Stomach (tissue), 9 donors: ENCODE results near the gene PTPRS. TPM values are rescaled to one million over a fixed set of nuclear protein-coding genes. Genes with fewer than 3 reads are reported as not detected.
A peak's percentile ranks its signal among the peaks of the same experiment; 100 is the strongest.

Experiments
- DNase-seq, 2 donors: peaks; one replicate each; pipeline versions ENCODE4 v3.0.0 to v3.0.0-alpha.2; 2013 to 2019
- H3K27ac ChIP-seq, 5 donors: fragments of 200-600 bp in 4 of 5; sonication (generic) in 4 of 5; one replicate each; pipeline ENCODE4 v1.5.1; 2013 to 2019; ENCODE audit warnings: mild to moderate bottlenecking in 1 of 5, moderate library complexity in 1 of 5
- H3K27me3 ChIP-seq, 3 donors: fragments of 200-600 bp; sonication (generic); one replicate each; pipeline ENCODE4 v1.5.1; 2017 to 2019; ENCODE audit warnings: mixed run types in 1 of 3
- H3K36me3 ChIP-seq, 4 donors: fragments of 200-600 bp; sonication (generic); 1 replicate in 3 of 4; 2 replicates in 1 of 4; pipeline ENCODE4 v1.5.1; 2016 to 2019
- H3K4me1 ChIP-seq, 4 donors: fragments of 200-600 bp; sonication (generic); one replicate each; pipeline ENCODE4 v1.5.1; 2016 to 2019
- H3K4me3 ChIP-seq, 4 donors: fragments of 200-600 bp; sonication (generic) in 3 of 4; one replicate each; pipeline ENCODE4 v1.5.1; 2016 to 2019; ENCODE audit warnings: mild to moderate bottlenecking in 1 of 4
- H3K9me3 ChIP-seq, 4 donors: fragments of 200-600 bp; sonication (generic); one replicate each; pipeline ENCODE4 v1.5.1; 2016 to 2019
- CTCF ChIP-seq, 7 experiments: fragments of 450-650 bp in 4 of 7; fragments of 200-600 bp in 3 of 7; sonication (generic) in 3 of 7; IDR thresholded peaks; one replicate each; pipeline ENCODE4 v1.5.1; 2016 to 2019; ENCODE audit warnings: antibody characterized with exemption in 7 of 7, control low read depth in 2 of 7, mild to moderate bottlenecking in 1 of 7
- EP300 ChIP-seq: sonication (generic); formaldehyde crosslinking; IDR thresholded peaks from one replicate; pipeline ENCODE4 v1.6.1; 2017; ENCODE audit warnings: antibody characterized with exemption
- POLR2A ChIP-seq, 4 donors: fragments of 450-650 bp; IDR thresholded peaks; one replicate each; pipeline ENCODE4 v1.6.1; 2016; ENCODE audit warnings: antibody characterized with exemption in 4 of 4, control low read depth in 2 of 4, mild to moderate bottlenecking in 1 of 4, moderate library complexity in 1 of 4
- POLR2AphosphoS5 ChIP-seq, 3 donors: sonication (generic); formaldehyde crosslinking; IDR thresholded peaks; one replicate each; pipeline ENCODE4 v1.6.1; 2016; ENCODE audit warnings: antibody characterized with exemption in 3 of 3
- WGBS, 5 donors: extraction: QIAGEN DNeasy Blood & Tissue Kit in 3 of 5; methylation state at CpG; one replicate each; pipeline versions ENCODE4 v1.1.5 to v1.1.7; 2013 to 2018; 5-methylcytosine and 5-hydroxymethylcytosine counted together
- intact Hi-C: fragments of 100-400 bp; cut with DNase I; formaldehyde crosslinking; loops from one replicate; pipeline ENCODE4 v1.15.1; 2023; ENCODE audit warnings: low total_unique reads
- polyA plus RNA-seq, 3 donors: library from polyadenylated mRNA; stranded (reverse); fragments of 200-250 nt; gene quantifications; one replicate each; pipeline ENCODE4 v1.2.3, GENCODE V29; 2013
- total RNA-seq, 5 donors: library from RNA; depleted of rRNA; stranded (reverse); fragments of >200 nt; gene quantifications; one replicate each; pipeline versions ENCODE4 v1.1.0 to v1.2.3, GENCODE V29; 2014 to 2016
- donor health status: healthy with polysubstance abuse.
- donor health status: Bipolar disorder and iron deficiency.
- donor health status: healthy.

Gene PTPRS
- total and polyA plus RNA-seq, 8 donors = 6.9 to 142 (median 57.1) TPM

- Histone ChIP-seq H3K4me1 (peaks cover 0 to 15% (median 8%) of the 10 kb centered on the region in 4 donors), H3K27ac (peak overlapping the region; percentile 71 to 87 (median 79)), H3K4me3 (no peak overlapping the region), H3K27me3 (no peaks in the 10 kb centered on the region), H3K9me3 (no peaks in the 10 kb centered on the region), H3K36me3 (no peaks in the 10 kb centered on the region)
- WGBS, 5 donors = 47 to 64% (median 51%) methylated on average over 17 of the region's 17 CpGs
- intact Hi-C loops = no loop called here
- peak in 1 of 2 donors; percentile 44 for DNase-seq
- TF ChIP-seq POLR2AphosphoS5 (IDR thresholded peaks at IDR 0.05) (no peak), CTCF (IDR thresholded peaks at IDR 0.05) (no peak), EP300 (no peak), POLR2A (IDR thresholded peaks at IDR 0.05) (no peak)
These were observed 31.0 kb downstream of the PTPRS start for GRCh38 chr19:5309438-5310204.

- H3K4me3 ChIP-seq = peak overlapping the region; percentile 22 to 36 (median 32)
- intact Hi-C loops = no loop called here
- no peaks in the 10 kb centered on the region for H3K36me3 ChIP-seq
These were observed 31.9 kb downstream of the PTPRS start for GRCh38 chr19:5308451-5309437.

GRCh38 chr19:5307655-5308054 is 33.0 kb downstream of the PTPRS start:
- no peak overlapping the region for H3K27ac ChIP-seq
- WGBS, 5 donors = 95 to 96% (median 95%) methylated on average over 19 of the region's 19 CpGs

More at GRCh38 chr19:5308451-5309437, 31.9 kb downstream of the PTPRS start:
- peak; percentile 72 to 90 for DNase-seq
- Histone ChIP-seq H3K27ac (peak overlapping the region; percentile 71 to 87 (median 79)), H3K9me3 (no peaks in the 10 kb centered on the region), H3K4me1 (peaks cover 0 to 15% (median 8%) of the 10 kb centered on the region in 4 donors), H3K27me3 (no peaks in the 10 kb centered on the region)
- TF ChIP-seq POLR2A (IDR thresholded peaks at IDR 0.05) (peak in 2 of 4 donors; percentile 87 to 89), EP300 (peak; percentile 38), POLR2AphosphoS5 (IDR thresholded peaks at IDR 0.05) (peak; percentile 71 to 99 (median 97)), CTCF (IDR thresholded peaks at IDR 0.05) (no peak)
- WGBS, 5 donors = 21 to 35% (median 26%) methylated on average over 18 to 21 of the region's 21 CpGs

More at GRCh38 chr19:5307655-5308054, 33.0 kb downstream of the PTPRS start:
- no peak for DNase-seq
- intact Hi-C loops = no loop called here
- Histone ChIP-seq H3K9me3 (no peaks in the 10 kb centered on the region), H3K27me3 (no peaks in the 10 kb centered on the region), H3K4me3 (no peak overlapping the region), H3K36me3 (no peaks in the 10 kb centered on the region), H3K4me1 (peaks cover 0 to 15% (median 8%) of the 10 kb centered on the region in 4 donors)
- TF ChIP-seq POLR2A (IDR thresholded peaks at IDR 0.05) (no peak), POLR2AphosphoS5 (IDR thresholded peaks at IDR 0.05) (no peak), EP300 (no peak), CTCF (IDR thresholded peaks at IDR 0.05) (no peak)
